Loucy (cell line): Measurements from ENCODE around the gene SLC6A2.

Experiments used
- CTCF ChIP-seq: fragments of 200-600 bp; sonication (generic); conservative IDR thresholded peaks from 2 replicates; pipeline ENCODE4 v1.5.1; 2014; ENCODE audit warnings: mild to moderate bottlenecking, antibody characterized with exemption, low read length
- EZH2phosphoT487 ChIP-seq: fragments of 200-600 bp; IDR thresholded peaks from 2 replicates; pipeline ENCODE4 v1.6.1; 2018; ENCODE audit warnings: antibody characterized with exemption, mild to moderate bottlenecking, moderate library complexity, borderline replicate concordance

GRCh38 chr16:55663765-55664677 lies 8.2 kb downstream of the SLC6A2 start:
- TF ChIP-seq CTCF (no peak), EZH2phosphoT487 (no peak)
